Measurements from ENCODE around the gene SETD6. TPM values are rescaled to one million over a fixed set of nuclear protein-coding genes. Genes with fewer than 3 reads are reported as not detected.
A peak's percentile ranks its signal among the peaks of the same experiment; 100 is the strongest.

SETD6 gene
- total and polyA plus RNA-seq, 5 experiments from 2014 or later: 9.8 to 45.6 (median 14.5) TPM

GRCh38 chr16:58497935-58498334, 17.4 kb upstream of the SETD6 start:
- Mint-ChIP-seq H3K4me1 (peaks cover 6 to 32% (median 24%) of the 10 kb centered on the region in 4 donors), H3K27ac (peak overlapping the region in 3 of 10 donors; percentile 29 to 88 (median 57)), H3K36me3 (peaks cover 0 to 2% (median 0%) of the 10 kb centered on the region in 3 donors), H3K9me3 (no peaks in the 10 kb centered on the region), H3K4me3 (peak overlapping the region in 1 of 10 donors; percentile 29), H3K27me3 (peaks cover 0 to 19% (median 9%) of the 10 kb centered on the region in 5 donors)
- DNase-seq: no peak
- POLR2A ChIA-PET: interaction anchor here (0.6 kb wide), 1 partner anchor 237 kb away, joined by 3 read pairs; no protein-coding TSS in a partner anchor
- no peak for ATAC-seq

- no peak overlapping the region for H3K4me3 Mint-ChIP-seq
- POLR2A ChIA-PET: no interaction called here
- peak overlapping the region in 4 of 10 donors; percentile 11 to 88 (median 46) for H3K27ac Mint-ChIP-seq
- DNase-seq (no peak), ATAC-seq (no peak)
- H3K9me3 Mint-ChIP-seq: no peaks in the 10 kb centered on the region
- H3K27me3 Mint-ChIP-seq: peaks cover 0 to 19% (median 10%) of the 10 kb centered on the region in 5 donors
- H3K36me3 Mint-ChIP-seq: peaks cover 0 to 2% (median 0%) of the 10 kb centered on the region in 3 donors
- peaks cover 6 to 32% (median 24%) of the 10 kb centered on the region in 4 donors for H3K4me1 Mint-ChIP-seq
Observed at GRCh38 chr16:58498341-58499091, 16.8 kb upstream of the SETD6 start.

GRCh38 chr16:58499092-58499511, 16.2 kb upstream of the SETD6 start:
- no peak overlapping the region for H3K4me3 Mint-ChIP-seq
- H3K36me3 Mint-ChIP-seq: peaks cover 0 to 2% (median 0%) of the 10 kb centered on the region in 3 donors
- ATAC-seq (no peak), DNase-seq (no peak)
- H3K4me1 Mint-ChIP-seq: peaks cover 6 to 32% (median 24%) of the 10 kb centered on the region in 4 donors
- POLR2A ChIA-PET: interaction anchor here (1.2 kb wide), 1 partner anchor 370 kb away, joined by 3 read pairs; the partner anchor contains the start of gene CFAP20
- peak overlapping the region in 2 of 10 donors; percentile 11 to 29 for H3K27ac Mint-ChIP-seq
- H3K27me3 Mint-ChIP-seq: peaks cover 0 to 19% (median 10%) of the 10 kb centered on the region in 5 donors
- no peaks in the 10 kb centered on the region for H3K9me3 Mint-ChIP-seq

GRCh38 chr16:58499615-58500351, 15.5 kb upstream of the SETD6 start, which contains the start of gene NDRG4:
Gene NDRG4, plus strand, starts transcription at chr16:58500143. Its CDS starts 106 bp downstream, at chr16:58500249.
- Mint-ChIP-seq H3K4me1 (peaks cover 6 to 32% (median 24%) of the 10 kb centered on the region in 4 donors), H3K36me3 (peaks cover 0 to 2% (median 0%) of the 10 kb centered on the region in 3 donors), H3K4me3 (peak within 1 kb of the TSS; percentile 74 to 91 (median 82)), H3K27ac (peak within 1 kb of the TSS in 7 of 10 donors; percentile 22 to 87 (median 53)), H3K9me3 (no peaks in the 10 kb centered on the region), H3K27me3 (peaks cover 0 to 19% (median 10%) of the 10 kb centered on the region in 5 donors)
- POLR2A ChIA-PET: interaction anchor here (0.8 to 1.2 kb wide), 2 partner anchors 108 to 370 kb away, joined by 3 read pairs; partner anchors contain the start of gene CFAP20
- DNase-seq (peak in 8 of 10 donors; percentile 29 to 81 (median 60)), ATAC-seq (peak; percentile 75 to 82)

GRCh38 chr16:58500430-58501241, 14.7 kb upstream of the SETD6 start:
- ATAC-seq (peak; percentile 6 to 29), DNase-seq (no peak)
- Mint-ChIP-seq H3K27me3 (peaks cover 0 to 17% (median 10%) of the 10 kb centered on the region in 5 donors), H3K9me3 (no peaks in the 10 kb centered on the region), H3K36me3 (peaks cover 0 to 2% (median 0%) of the 10 kb centered on the region in 3 donors), H3K4me3 (peak overlapping the region; percentile 74 to 91 (median 82)), H3K27ac (peak overlapping the region in 6 of 10 donors; percentile 39 to 95 (median 81)), H3K4me1 (peaks cover 4 to 28% (median 18%) of the 10 kb centered on the region in 4 donors)
- POLR2A ChIA-PET: interaction anchor here (1.2 kb wide), 1 partner anchor 371 kb away, joined by 3 read pairs; the partner anchor contains the start of gene CFAP20

- Mint-ChIP-seq H3K9me3 (no peaks in the 10 kb centered on the region), H3K27ac (peak overlapping the region in 8 of 10 donors; percentile 65 to 95 (median 84)), H3K27me3 (peaks cover 0 to 16% (median 10%) of the 10 kb centered on the region in 5 donors), H3K36me3 (peaks cover 0 to 2% (median 0%) of the 10 kb centered on the region in 3 donors), H3K4me1 (peaks cover 6 to 27% (median 18%) of the 10 kb centered on the region in 4 donors), H3K4me3 (peak overlapping the region; percentile 74 to 91 (median 82))
- POLR2A ChIA-PET: interaction anchor here (0.5 kb wide), 1 partner anchor 19 kb away, joined by 4 read pairs; no protein-coding TSS in a partner anchor
- ATAC-seq (peak; percentile 54 to 61), DNase-seq (peak in 9 of 10 donors; percentile 27 to 75 (median 47))
Observed at GRCh38 chr16:58501242-58502131, 13.8 kb upstream of the SETD6 start.

GRCh38 chr16:58502217-58502921, 12.9 kb upstream of the SETD6 start:
- H3K4me1 Mint-ChIP-seq: peaks cover 6 to 30% (median 21%) of the 10 kb centered on the region in 4 donors
- H3K4me3 Mint-ChIP-seq: peak overlapping the region in 9 of 10 donors; percentile 7 to 82 (median 26)
- peaks cover 0 to 2% (median 0%) of the 10 kb centered on the region in 3 donors for H3K36me3 Mint-ChIP-seq
- DNase-seq: no peak
- peak overlapping the region in 2 of 10 donors; percentile 56 to 62 for H3K27ac Mint-ChIP-seq
- no peaks in the 10 kb centered on the region for H3K9me3 Mint-ChIP-seq
- POLR2A ChIA-PET: interaction anchor here (0.5 kb wide), 1 partner anchor 18 kb away, joined by 4 read pairs; no protein-coding TSS in a partner anchor
- H3K27me3 Mint-ChIP-seq: peaks cover 0 to 16% (median 10%) of the 10 kb centered on the region in 5 donors
- ATAC-seq: no peak

GRCh38 chr16:58503166-58503862, 12.0 kb upstream of the SETD6 start:
- Mint-ChIP-seq H3K36me3 (peaks cover 0 to under 1% (median 0%) of the 10 kb centered on the region in 3 donors), H3K27ac (no peak overlapping the region)
- DNase-seq: no peak

GRCh38 chr16:58503863-58504688, 11.2 kb upstream of the SETD6 start:
- no peak overlapping the region for H3K27ac Mint-ChIP-seq
- no peak overlapping the region for H3K4me3 Mint-ChIP-seq
- POLR2A ChIA-PET: no interaction called here
- peaks cover 0 to 16% (median 10%) of the 10 kb centered on the region in 5 donors for H3K27me3 Mint-ChIP-seq
- ATAC-seq (no peak), DNase-seq (no peak)
- no peaks in the 10 kb centered on the region for H3K9me3 Mint-ChIP-seq
- no peaks in the 10 kb centered on the region for H3K36me3 Mint-ChIP-seq
- H3K4me1 Mint-ChIP-seq: peaks cover 6 to 30% (median 17%) of the 10 kb centered on the region in 4 donors

More at GRCh38 chr16:58503166-58503862, 12.0 kb upstream of the SETD6 start:
- Mint-ChIP-seq H3K27me3 (peaks cover 0 to 16% (median 10%) of the 10 kb centered on the region in 5 donors), H3K4me3 (no peak overlapping the region), H3K9me3 (no peaks in the 10 kb centered on the region), H3K4me1 (peaks cover 6 to 30% (median 17%) of the 10 kb centered on the region in 4 donors)
- POLR2A ChIA-PET: no interaction called here
- ATAC-seq: no peak

Data from naive thymus-derived CD8-positive, alpha-beta T cell (primary cell).